ENCODE data around the gene ATG5.

Gene ATG5

GRCh38 chr6:106147476-106147875 lies 178.1 kb downstream of the ATG5 start:
- Mint-ChIP-seq H3K36me3 (ENCODE audit: insufficient read depth) (peaks cover 5% of the 10 kb centered on the region), H3K9me3 (no peaks in the 10 kb centered on the region), H3K4me1 (peaks cover 46% of the 10 kb centered on the region), H3K27ac (ENCODE audit: low read depth) (no peak overlapping the region), H3K27me3 (no peaks in the 10 kb centered on the region), H3K4me3 (no peak overlapping the region)
- DNase-seq (ENCODE audit: low spot score in 2 of 2): no peak
- no peak for ATAC-seq (replicated peaks; ENCODE audit: extremely low read depth, poor library complexity, severe bottlenecking)

GRCh38 chr6:106146852-106147351 lies 178.7 kb downstream of the ATG5 start:
- Mint-ChIP-seq H3K27me3 (no peaks in the 10 kb centered on the region), H3K36me3 (ENCODE audit: insufficient read depth) (peaks cover 5% of the 10 kb centered on the region), H3K9me3 (no peaks in the 10 kb centered on the region), H3K4me3 (no peak overlapping the region), H3K27ac (ENCODE audit: low read depth) (no peak overlapping the region), H3K4me1 (peaks cover 52% of the 10 kb centered on the region)
- ATAC-seq (replicated peaks; ENCODE audit: extremely low read depth, poor library complexity, severe bottlenecking) (no peak), DNase-seq (ENCODE audit: low spot score in 2 of 2) (no peak)

GRCh38 chr6:106145741-106146227 lies 179.8 kb downstream of the ATG5 start:
- Mint-ChIP-seq H3K9me3 (no peaks in the 10 kb centered on the region), H3K4me3 (peak overlapping the region; percentile 27), H3K27me3 (no peaks in the 10 kb centered on the region), H3K36me3 (ENCODE audit: insufficient read depth) (peaks cover 5% of the 10 kb centered on the region), H3K27ac (ENCODE audit: low read depth) (no peak overlapping the region), H3K4me1 (peaks cover 62% of the 10 kb centered on the region)
- no peak for ATAC-seq (replicated peaks; ENCODE audit: extremely low read depth, poor library complexity, severe bottlenecking)
- DNase-seq (ENCODE audit: low spot score in 2 of 2): no peak

- no peaks in the 10 kb centered on the region for H3K27me3 Mint-ChIP-seq
These were observed 180.4 kb downstream of the ATG5 start for GRCh38 chr6:106145144-106145543.

GRCh38 chr6:106143665-106144064 lies 181.9 kb downstream of the ATG5 start:
- no peak for ATAC-seq (replicated peaks; ENCODE audit: extremely low read depth, poor library complexity, severe bottlenecking)
- Mint-ChIP-seq H3K9me3 (no peaks in the 10 kb centered on the region), H3K36me3 (ENCODE audit: insufficient read depth) (peaks cover 5% of the 10 kb centered on the region), H3K27ac (ENCODE audit: low read depth) (peak overlapping the region; percentile 87), H3K27me3 (no peaks in the 10 kb centered on the region), H3K4me1 (peaks cover 55% of the 10 kb centered on the region), H3K4me3 (peak overlapping the region; percentile 29)
- no peak for DNase-seq (ENCODE audit: low spot score in 2 of 2)

More at GRCh38 chr6:106145144-106145543, 180.4 kb downstream of the ATG5 start:
- H3K4me1 Mint-ChIP-seq: peaks cover 66% of the 10 kb centered on the region
- H3K4me3 Mint-ChIP-seq: peak overlapping the region; percentile 27
- no peak overlapping the region for H3K27ac Mint-ChIP-seq (ENCODE audit: low read depth)
- H3K36me3 Mint-ChIP-seq (ENCODE audit: insufficient read depth): peaks cover 5% of the 10 kb centered on the region
- no peaks in the 10 kb centered on the region for H3K9me3 Mint-ChIP-seq
- no peak for DNase-seq (ENCODE audit: low spot score in 2 of 2)
- no peak for ATAC-seq (replicated peaks; ENCODE audit: extremely low read depth, poor library complexity, severe bottlenecking)

- Mint-ChIP-seq H3K36me3 (ENCODE audit: insufficient read depth) (peaks cover 5% of the 10 kb centered on the region), H3K4me3 (peak overlapping the region; percentile 55), H3K4me1 (peaks cover 57% of the 10 kb centered on the region), H3K9me3 (no peaks in the 10 kb centered on the region), H3K27ac (ENCODE audit: low read depth) (peak overlapping the region; percentile 87), H3K27me3 (no peaks in the 10 kb centered on the region)
- ATAC-seq (replicated peaks; ENCODE audit: extremely low read depth, poor library complexity, severe bottlenecking): no peak
- DNase-seq (ENCODE audit: low spot score in 2 of 2): no peak
These were observed 182.6 kb downstream of the ATG5 start for GRCh38 chr6:106142876-106143431.

GRCh38 chr6:106141441-106142237 lies 183.9 kb downstream of the ATG5 start:
- no peaks in the 10 kb centered on the region for H3K9me3 Mint-ChIP-seq
- peaks cover 56% of the 10 kb centered on the region for H3K4me1 Mint-ChIP-seq
- H3K4me3 Mint-ChIP-seq: peak overlapping the region; percentile 55
- peaks cover 3% of the 10 kb centered on the region for H3K36me3 Mint-ChIP-seq (ENCODE audit: insufficient read depth)
- ATAC-seq (replicated peaks; ENCODE audit: extremely low read depth, poor library complexity, severe bottlenecking): peak; percentile 77
- peak overlapping the region; percentile 87 for H3K27ac Mint-ChIP-seq (ENCODE audit: low read depth)
- no peak for DNase-seq (ENCODE audit: low spot score in 2 of 2)
- H3K27me3 Mint-ChIP-seq: no peaks in the 10 kb centered on the region

- ATAC-seq (replicated peaks; ENCODE audit: extremely low read depth, poor library complexity, severe bottlenecking) (no peak), DNase-seq (ENCODE audit: low spot score in 2 of 2) (no peak)
- H3K9me3 Mint-ChIP-seq: no peaks in the 10 kb centered on the region
- H3K27me3 Mint-ChIP-seq: no peaks in the 10 kb centered on the region
- no peaks in the 10 kb centered on the region for H3K36me3 Mint-ChIP-seq (ENCODE audit: insufficient read depth)
- no peak overlapping the region for H3K27ac Mint-ChIP-seq (ENCODE audit: low read depth)
- no peak overlapping the region for H3K4me3 Mint-ChIP-seq
- peaks cover 34% of the 10 kb centered on the region for H3K4me1 Mint-ChIP-seq
These were observed 187.4 kb downstream of the ATG5 start for GRCh38 chr6:106138151-106138550.

GRCh38 chr6:106136845-106137244 lies 188.7 kb downstream of the ATG5 start:
- Mint-ChIP-seq H3K4me1 (peaks cover 21% of the 10 kb centered on the region), H3K4me3 (no peak overlapping the region), H3K27me3 (no peaks in the 10 kb centered on the region), H3K36me3 (ENCODE audit: insufficient read depth) (no peaks in the 10 kb centered on the region), H3K27ac (ENCODE audit: low read depth) (no peak overlapping the region), H3K9me3 (no peaks in the 10 kb centered on the region)
- no peak for DNase-seq (ENCODE audit: low spot score in 2 of 2)
- no peak for ATAC-seq (replicated peaks; ENCODE audit: extremely low read depth, poor library complexity, severe bottlenecking)

GRCh38 chr6:106135911-106136571 lies 189.5 kb downstream of the ATG5 start:
- H3K27ac Mint-ChIP-seq (ENCODE audit: low read depth): no peak overlapping the region
- no peaks in the 10 kb centered on the region for H3K36me3 Mint-ChIP-seq (ENCODE audit: insufficient read depth)
- no peak for DNase-seq (ENCODE audit: low spot score in 2 of 2)
- ATAC-seq (replicated peaks; ENCODE audit: extremely low read depth, poor library complexity, severe bottlenecking): no peak
- H3K4me3 Mint-ChIP-seq: no peak overlapping the region
- H3K4me1 Mint-ChIP-seq: peaks cover 13% of the 10 kb centered on the region
- no peaks in the 10 kb centered on the region for H3K27me3 Mint-ChIP-seq
- H3K9me3 Mint-ChIP-seq: no peaks in the 10 kb centered on the region

GRCh38 chr6:106134906-106135634 lies 190.5 kb downstream of the ATG5 start:
- ATAC-seq (replicated peaks; ENCODE audit: extremely low read depth, poor library complexity, severe bottlenecking): no peak

More at GRCh38 chr6:106134906-106135634, 190.5 kb downstream of the ATG5 start:
- Mint-ChIP-seq H3K27me3 (no peaks in the 10 kb centered on the region), H3K36me3 (ENCODE audit: insufficient read depth) (no peaks in the 10 kb centered on the region), H3K27ac (ENCODE audit: low read depth) (no peak overlapping the region), H3K9me3 (no peaks in the 10 kb centered on the region), H3K4me1 (peaks cover 7% of the 10 kb centered on the region), H3K4me3 (no peak overlapping the region)
- DNase-seq (ENCODE audit: low spot score in 2 of 2): no peak
